Measurements from ENCODE around the gene CTNNA1.
A peak's percentile ranks its signal among the peaks of the same experiment; 100 is the strongest.

Gene CTNNA1

DNA sequence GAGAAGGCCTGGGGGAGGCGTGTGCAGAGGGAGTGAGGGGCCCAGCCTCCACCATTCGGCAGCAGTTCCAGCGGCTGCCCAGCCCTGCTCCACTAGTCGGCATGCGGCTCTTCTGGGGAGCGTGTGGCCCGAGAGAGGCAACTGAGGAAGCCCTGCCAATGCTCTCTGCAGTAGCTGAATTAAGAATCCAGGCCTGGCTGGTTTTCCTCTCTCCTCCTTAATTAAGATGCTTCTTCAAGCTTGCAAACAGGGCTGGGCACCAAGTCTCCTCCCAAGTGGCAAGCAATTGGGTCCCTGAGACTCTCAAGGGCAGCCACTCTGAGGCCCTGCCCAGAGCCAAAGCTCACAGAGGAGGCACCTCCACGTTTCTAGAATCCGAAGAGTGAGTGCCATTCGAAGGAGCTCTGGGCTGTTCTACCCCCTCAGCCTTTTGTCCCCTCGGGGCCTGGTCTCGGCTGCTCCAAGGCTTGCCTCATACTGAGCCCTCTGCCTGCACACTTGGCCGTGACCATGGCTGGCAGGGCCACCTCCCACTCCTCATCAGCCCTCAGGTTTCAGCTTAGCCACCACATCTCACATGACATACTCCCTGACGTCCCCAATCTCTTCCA is 197.3 kb downstream of the CTNNA1 start:
- DNase-seq (ENCODE audit: low spot score): no peak

DNA sequence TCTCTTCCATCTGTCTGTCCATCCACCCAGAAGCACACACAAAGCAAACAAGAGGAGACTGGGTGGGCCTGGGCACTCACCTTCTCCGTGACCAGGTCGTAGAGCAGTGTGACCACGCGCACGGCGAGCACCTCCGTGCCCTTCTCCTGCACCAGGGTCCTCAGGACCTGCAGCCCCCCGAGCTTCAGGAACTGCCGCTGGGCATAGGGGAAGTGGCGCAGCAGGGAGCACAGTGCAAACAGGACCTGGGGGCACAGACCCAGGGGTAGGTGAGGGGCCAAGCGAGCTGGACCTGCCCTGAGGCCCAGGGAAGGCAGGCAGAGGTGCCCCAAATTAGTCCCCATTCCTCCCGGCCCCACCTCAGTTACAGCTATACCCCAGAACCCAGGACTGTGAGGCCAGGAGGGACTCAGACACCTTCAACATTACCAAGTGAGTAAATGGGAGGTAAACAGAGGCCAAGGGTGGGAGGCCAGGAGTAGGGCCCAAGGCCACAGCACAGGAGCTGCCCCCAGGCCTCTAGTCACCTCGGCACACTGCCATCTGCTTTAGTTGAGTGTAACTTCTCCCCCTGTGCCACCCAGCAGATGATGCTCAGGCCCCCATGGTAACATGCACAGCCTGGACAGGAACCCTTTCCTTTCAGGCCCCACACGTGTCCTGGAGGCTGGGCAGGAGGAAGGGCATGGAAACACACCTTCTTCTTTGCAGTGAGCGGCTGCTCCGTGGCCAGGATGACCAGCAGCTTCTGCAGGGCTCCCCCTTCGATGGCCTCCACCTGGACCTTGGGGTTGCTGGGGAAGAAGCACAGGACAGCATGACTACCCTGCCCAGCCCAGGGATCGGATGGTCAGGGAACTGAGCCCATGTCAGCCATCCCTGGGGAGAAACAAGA is 198.1 kb downstream of the CTNNA1 start:
- DNase-seq (ENCODE audit: low spot score): no peak

DNA sequence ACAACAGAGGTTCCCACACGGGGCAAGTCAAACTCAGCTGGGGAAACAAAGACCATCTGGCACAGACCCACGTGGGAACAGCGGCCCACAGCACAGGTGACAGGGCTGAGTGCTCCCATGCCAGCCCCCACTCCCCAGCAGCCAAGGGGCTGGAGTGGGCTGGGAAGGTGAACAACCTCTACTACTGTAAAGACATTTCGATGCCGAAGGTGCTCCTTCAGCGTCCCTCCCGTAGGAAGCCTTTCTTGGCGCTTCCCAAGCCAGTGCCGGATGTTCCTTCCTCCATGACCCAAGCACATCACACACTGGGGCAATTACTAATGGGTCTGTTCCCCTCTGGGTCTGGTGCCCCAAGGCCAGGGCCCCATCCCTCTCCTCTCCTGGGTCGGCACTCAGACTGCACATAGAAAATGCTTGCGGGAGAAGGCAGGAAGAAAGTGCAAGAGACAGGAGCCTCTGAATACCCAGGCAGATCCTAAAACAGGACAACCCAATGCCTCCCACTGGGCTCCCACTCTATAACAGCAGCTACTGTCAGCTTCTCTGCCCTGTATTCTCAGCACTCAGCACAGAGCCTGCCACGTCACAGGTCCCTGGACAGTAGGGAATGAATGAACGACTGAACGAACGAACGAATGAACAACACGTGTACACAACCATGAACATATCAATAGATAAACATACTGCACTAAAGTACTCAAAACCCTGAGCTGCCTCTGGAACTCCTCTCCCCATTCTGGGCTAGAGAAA is 198.9 kb downstream of the CTNNA1 start:
- no peak for DNase-seq (ENCODE audit: low spot score)

DNA sequence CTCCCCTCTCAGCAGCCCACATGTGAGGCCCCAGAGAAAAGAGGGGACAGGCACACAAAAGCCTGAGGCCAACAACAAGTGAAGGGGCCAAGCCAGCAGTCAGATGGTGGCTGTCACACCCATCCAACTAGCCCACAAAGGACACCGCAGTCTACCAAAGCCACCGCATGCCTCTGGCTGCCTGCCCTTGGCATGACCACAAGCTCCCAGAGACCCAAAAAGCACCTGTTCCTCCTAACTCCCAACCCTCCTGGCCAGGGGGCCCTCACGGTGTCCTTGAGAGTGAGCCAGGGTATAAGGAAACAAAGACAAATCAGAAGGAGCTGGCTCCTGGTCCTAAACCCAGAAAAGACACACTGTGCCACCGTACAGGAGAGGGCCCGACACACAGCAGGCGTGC is 199.7 kb downstream of the CTNNA1 start:
- DNase-seq (ENCODE audit: low spot score): no peak

DNA sequence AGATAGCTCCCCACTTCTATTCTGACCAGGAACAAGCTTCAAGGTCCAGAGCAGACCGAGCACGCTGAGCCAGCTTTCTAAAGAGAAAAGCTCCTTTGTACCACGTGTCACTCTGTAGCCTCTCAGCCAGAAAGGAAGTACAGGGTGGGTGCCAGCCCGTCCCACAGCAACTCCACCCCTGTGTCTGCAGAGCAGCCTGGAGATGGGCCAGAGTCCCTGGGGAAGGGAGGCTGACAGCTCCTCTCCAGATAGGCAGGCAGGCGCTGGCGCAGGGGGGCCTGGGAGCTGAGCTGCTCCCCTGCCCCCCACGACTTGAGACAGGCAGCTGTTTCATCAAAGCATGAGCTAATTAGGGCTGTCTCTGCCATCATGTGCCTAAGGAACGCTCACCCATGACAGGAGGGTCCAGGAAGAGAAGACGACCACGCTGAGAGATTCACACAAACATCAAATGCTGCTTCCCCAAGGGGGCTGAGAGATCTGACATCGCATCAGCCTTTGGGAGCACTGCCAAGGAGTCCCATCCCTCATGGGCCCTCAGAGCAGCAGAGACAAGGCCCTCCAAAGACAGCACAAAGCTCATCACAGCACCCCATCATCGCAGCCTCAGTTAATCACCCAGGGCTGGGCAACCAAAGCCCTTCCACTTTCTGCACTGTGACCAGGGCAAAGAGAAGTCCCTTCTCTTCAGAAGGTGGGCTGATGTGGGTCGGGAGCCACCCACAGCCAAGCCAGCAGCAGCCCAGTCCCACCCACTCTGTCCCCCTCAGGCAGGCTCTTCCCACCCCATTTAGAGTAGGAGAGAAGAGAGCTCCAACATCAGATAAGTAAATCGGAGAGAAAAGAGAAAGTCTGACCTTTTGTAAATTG is 200.4 kb downstream of the CTNNA1 start:
- DNase-seq (ENCODE audit: low spot score): peak; percentile 95

DNA sequence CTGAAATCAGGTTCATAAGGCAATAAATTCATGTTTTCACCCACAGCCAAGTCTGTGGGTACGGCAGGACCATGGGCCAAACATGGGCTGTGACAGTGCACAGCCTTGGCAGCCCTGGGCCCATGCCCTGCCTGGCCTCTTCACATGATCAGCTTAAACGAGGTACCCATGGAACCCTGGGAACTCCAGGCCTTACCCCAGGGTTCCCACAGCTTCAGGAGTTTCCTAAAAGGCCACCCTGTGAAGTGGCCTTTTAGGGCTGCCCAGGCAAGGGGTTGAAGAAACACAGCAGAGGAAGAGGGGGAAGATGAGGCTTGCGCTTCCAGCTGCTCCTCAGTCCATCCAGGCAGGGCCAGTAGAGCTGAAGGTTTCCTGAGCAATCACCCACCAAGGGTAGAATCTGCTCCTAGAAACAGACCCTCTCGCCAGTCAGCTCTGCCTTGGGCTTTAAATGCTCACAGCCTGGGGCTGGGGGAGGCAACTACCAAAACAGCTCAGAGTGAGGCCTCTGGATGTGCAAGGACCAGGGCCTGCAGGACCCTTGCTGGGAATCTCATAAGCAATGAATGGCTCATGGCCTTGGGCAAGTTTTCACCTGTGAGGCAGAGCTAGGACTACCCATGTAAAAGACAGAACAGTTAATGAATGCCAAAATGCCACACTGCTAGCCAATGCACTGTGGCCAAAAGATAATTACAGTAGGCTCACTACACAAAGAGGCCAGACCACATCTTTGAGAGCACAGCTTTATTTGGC is 201.2 kb downstream of the CTNNA1 start:
- DNase-seq (ENCODE audit: low spot score): no peak

DNA sequence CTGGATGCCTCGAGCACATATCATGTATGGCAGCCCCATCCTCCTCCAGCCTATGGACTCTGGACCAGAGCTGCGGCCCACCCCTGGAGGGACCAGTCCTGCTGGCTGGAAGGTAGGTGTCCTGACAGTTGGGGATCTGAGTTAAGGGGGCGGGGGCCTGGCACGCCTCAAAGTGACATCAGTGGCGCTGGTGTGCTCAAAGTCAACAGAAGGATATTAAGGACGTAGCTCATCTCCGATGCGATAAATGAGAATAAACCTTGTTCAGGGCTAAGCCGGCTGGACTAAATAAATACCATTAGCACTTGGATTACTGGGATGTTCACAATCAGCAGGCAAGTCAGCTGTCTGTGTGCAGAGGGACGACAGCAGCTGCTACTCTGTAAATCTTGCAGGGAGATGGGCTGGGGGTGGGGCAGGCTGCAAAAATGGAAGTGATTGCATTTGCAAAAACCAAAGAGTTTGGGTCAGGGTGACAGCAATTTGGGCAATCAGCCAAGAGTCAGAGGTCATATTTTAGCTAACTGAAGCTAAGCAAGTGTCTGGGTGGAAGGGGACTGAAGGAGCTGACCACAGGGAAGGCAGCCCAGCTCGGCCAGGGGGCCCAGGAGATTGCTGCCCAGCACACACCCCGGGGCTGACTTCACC is 201.9 kb downstream of the CTNNA1 start:
- DNase-seq (ENCODE audit: low spot score): peak; percentile 75

DNA sequence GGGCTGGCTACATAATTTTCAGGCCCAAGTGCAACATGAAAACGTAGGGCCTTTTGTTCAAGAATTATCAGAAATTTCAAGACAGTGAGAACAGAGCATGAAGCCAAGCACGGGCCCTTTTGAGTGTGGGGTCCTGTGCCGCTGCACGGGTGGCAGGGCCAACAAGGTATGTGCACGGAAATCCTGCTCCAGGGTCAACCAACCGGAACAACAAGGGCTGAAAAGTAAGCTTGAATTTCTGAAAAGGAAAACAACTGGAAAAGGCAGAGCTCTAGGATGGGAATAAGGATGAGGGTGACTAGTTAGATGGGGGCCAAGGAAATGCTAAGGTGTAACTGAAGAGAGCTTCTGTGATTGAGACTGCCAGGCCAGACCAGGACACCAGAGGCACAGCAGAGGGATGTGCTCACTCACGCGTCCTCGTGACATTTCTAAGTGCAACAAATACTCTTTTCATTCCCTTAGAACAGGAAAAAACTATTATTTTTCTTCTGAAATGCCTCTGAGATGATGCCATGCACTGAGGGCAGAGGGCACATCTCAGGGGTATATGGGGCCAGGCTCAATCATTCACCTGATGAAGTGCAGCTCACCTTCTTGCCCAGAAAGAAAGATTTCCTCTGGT is 202.6 kb downstream of the CTNNA1 start:
- DNase-seq (ENCODE audit: low spot score): no peak

DNA sequence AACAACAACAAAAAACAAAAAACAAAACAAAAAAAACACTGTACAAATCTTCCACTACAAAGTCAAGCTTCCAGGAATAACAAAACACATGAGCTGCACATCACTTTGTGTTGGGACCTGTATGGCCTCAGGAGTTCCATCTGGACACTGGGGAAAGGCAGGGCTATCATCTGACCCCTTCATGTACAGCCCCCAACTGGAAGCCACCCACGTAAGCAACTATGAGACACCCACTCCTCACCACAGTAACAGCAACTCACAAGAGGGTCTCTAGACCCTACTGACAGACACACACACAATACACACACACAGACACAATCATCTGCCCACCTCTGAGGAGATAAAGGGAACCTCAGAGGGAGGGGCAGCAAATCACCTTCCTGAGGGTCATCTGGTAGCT is 203.6 kb downstream of the CTNNA1 start:
- DNase-seq (ENCODE audit: low spot score): no peak

DNA sequence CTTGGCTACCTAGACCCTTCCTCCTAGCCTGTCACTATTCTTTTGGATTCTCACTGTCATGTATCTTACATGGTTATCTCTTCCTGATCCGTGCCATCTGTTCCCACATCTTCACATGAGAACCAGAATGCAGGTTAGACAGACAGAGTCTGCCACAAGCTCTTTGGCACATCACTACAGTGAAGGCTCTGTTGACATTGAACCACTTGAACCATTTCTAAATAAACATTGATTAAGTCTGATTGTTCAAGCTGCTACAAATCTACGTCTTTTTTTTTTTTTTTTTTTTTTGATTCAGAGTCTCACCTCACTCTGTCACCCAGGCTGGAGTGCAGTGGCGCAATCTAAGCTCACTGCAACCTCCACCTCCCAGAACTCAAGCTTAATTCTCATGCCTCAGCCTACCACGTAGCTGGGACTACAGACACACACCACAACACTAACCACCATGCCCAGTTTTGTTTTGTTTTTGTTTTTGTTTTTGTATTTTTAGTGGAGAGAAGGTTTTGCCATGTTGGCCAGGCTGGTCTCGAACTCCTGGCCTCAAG is 207.0 kb downstream of the CTNNA1 start:
- no peak for DNase-seq (ENCODE audit: low spot score)

DNA sequence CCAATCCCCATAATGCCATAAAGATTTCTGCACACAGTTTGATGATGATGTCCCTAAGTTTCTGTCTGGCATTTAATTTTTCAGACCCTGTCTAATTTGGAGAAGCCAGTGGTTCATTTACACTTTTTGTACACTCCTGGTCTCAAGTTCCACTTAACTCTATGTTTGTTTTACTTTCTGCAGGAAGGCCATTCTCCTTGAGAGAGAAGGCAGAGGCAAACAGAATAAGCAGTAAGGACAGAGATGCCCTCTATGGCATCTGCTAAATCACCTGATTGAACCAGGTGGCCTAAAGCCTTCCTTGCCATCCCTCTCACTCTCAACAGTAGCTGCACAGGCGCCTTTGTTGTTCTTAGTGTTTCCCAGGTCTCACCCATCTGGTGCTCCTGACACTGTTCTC is 208.0 kb downstream of the CTNNA1 start:
- DNase-seq (ENCODE audit: low spot score): no peak

DNA sequence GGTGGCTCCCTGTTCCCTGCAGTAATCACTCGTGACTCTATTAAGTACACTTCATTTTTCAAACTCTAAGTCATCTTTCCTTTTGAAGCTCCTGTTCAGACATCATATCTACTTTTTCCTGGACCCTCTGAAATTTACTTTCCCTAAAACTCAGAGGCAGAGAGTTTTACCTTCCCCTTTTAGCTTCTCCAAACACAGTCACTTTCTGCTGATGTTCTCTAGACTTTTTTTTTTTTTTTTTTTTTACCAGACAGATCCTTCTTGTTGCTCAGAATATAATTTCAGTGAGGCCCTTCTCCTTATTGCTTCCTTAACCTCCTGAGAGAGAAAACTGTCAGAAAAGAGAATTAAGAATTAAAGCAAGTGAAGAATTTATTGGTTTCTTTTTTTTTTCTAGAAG is 208.5 kb downstream of the CTNNA1 start:
- DNase-seq (ENCODE audit: low spot score): no peak

DNA sequence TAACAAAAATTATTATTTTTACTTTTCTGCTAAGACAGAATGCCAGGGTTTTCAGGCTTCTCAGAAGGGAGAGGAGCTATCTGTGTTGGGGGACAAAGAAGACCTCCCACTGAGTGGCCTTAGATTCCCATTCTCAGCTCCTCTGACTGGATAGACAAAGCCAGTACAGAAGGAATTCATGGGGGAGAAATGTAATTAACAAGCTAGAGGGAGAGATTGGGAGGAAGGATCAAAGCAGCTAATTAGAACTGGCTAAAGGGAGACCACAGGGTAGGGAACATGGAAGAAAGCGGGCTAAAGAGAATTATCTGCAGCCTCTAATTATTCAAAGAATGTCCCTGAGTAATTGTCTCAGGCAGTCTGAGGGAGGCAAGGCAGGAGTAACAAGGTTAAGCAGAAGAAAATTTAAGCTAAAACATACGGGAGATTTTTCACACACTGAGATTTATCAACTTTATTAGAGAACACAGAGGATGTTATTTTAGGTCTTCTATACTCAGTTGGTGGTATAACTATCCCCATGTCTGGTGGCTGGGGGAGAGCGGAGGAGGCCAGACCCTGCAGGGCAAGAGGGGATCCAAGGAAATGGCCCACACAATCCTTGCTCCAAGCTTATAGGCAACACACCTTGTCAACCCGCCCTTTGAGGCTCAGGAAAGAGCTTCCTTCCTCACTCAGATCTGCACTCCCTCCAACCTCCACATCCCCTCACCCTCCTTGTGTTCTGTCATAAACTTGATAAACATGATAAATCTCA is 209.6 kb downstream of the CTNNA1 start:
- DNase-seq (ENCODE audit: low spot score): no peak

DNA sequence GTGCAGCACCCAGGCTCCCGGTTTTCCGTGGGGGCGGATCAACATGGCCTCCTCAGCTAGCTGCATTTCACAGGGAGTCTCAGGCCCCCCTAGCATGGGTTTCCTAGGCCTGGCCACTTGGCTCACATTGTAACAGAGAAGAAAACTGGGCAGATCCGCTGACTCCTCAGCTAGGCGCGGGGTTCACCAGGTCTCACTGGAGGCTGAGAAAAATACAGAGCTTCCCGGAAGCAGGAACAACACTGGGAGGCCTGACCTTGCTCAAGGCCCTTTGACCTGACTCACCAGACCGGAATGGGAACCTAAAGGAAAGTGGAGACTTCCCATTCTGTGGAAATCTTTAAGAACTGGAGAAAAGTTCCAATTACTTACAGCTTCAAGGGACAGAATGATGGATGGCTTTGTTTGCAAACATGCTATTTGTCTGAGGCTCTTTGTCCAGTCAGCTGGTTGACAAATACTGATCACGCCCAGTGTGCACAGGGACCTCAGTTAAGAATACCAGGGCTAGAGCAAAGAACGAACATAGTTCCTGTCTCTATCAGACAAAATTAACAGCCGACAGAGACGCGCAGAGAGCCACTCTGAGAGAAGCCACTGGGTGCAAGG is 210.6 kb downstream of the CTNNA1 start:
- DNase-seq (ENCODE audit: low spot score): no peak

DNA sequence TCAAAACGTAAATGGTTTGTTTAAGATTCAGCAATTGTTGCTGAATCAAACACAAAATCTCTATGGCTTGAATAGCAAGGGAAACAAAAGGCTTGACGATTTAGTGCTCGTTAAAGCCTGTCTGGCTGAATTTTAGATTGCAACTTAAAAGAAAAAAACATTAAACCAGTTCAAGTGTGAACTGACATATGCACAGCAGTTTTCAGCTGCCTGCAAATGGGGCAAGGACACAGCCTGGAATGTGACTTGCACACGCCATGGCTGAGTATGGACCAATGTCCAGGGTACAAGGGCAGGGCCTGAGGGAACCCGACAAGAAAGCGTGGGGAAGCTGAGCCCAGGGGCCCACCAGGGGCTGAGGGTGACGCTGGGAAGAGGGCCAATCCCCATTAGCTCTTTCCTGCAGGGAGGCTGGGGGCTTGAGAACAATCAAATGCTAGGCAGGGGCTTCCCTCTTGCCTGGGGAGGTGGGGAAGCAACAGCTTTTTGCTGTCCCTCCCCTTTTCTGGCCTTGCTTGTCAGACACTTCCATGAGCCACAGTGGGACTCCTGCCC is 211.5 kb downstream of the CTNNA1 start:
- no peak for DNase-seq (ENCODE audit: low spot score)

DNA sequence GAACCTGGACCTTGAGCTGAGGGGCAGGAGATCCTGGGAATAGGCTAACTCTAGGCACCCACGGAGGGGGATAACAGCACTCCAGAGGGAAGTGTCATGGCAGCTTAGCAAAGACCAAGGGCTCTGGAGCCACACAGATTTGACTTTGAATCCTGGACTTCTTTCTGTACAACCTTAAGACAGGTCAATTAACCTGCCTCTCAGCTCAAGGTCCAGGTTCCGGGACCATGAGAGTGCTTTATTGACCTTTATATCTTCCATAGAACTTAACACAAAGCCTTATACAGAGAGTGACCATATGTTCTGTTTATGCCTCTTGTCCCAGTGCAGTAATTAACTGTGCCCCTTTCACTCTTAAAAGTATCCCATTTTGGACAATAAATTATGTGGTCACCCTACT is 212.4 kb downstream of the CTNNA1 start:
- DNase-seq (ENCODE audit: low spot score): no peak

DNA sequence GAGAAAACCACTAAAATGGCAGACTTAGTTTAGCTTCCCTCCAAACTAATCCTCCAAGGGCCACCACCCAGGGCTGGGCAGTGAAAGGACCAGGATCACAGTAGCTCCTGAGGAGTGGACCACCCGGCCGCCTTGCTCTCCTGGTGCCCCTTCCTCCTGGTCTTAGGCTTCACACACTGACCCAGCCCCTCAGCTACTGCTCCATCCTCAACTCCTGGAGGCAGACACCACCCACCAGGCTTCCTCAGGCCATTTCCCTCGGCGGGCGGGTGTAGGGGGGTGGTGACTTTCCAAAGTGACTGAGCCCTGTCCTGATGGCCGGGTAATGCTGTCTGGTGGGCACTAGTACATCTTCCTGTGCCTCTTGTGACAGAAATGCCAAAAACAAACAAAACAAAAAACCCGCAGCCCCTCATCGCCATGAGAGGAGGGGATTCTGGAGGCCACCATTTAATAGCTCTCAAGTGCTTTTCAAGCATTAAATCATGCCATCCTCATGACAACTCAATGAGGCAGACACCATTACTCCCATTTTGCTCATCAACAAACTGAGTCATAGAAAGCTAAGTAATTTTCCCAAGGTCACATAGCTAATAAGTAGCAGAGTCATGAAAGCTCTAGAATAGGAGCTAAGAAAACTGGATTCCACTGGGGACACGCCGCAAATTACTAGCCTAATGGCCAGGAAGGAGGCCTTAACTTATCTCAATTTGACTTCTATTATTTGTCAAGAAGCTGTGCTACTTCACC is 213.2 kb downstream of the CTNNA1 start:
- no peak for DNase-seq (ENCODE audit: low spot score)

Data from D341Med (cell line).